SH-SY5Y (cell line): ENCODE data around the gene EEF1AKMT3.
A peak's percentile ranks its signal among the peaks of the same experiment; 100 is the strongest.

Source experiments
- GATA2 ChIP-seq: IDR thresholded peaks from 2 replicates; pipeline ENCODE4 v1.6.1; 2011; ENCODE audit warnings: mild to moderate bottlenecking, low read depth, low read length
- GATA3 ChIP-seq: IDR thresholded peaks from 2 replicates; pipeline ENCODE4 v1.6.1; 2011; ENCODE audit warnings: low read depth, mild to moderate bottlenecking, low read length, moderate library complexity

- TF ChIP-seq GATA2: peak; percentile 97
- peak; percentile 85; the same call in 1 of the 2 replicates for TF ChIP-seq GATA3
Observed at GRCh38 chr12:57816001-57816854, 43.8 kb downstream of the EEF1AKMT3 start.
